Pancreas (tissue), 10 donors: ENCODE measurements around the gene BRIP1. TPM values are rescaled to one million over a fixed set of nuclear protein-coding genes. Genes with fewer than 3 reads are reported as not detected.

ENCODE experiments used
- ATAC-seq, 4 donors: fragments of 200-7000 bp; cut with Tn5 transposase; one replicate each; pipeline versions ENCODE4 v1.8.0 to v1.9.1; 2020; ENCODE audit warnings: mild to moderate bottlenecking in 4 of 4, moderate library complexity in 4 of 4
- DNase-seq, 6 donors: peaks; one replicate each; pipeline ENCODE4 v3.0.0-alpha.2; 2020
- FAIRE-seq: peaks from 2 replicates; lab custom pipeline; 2012; peaks lifted over from hg19 to GRCh38; lab: Jason Lieb, UNC
- H3K27ac ChIP-seq, 4 donors: fragments of 200-600 bp; sonication (generic); 1 replicate in 3 of 4; 2 replicates in 1 of 4; pipeline versions ENCODE4 v1.5.0 to v1.8.0; 2020
- H3K27me3 ChIP-seq, 4 donors: fragments of 200-600 bp; one replicate each; pipeline ENCODE4 v1.8.0; 2021
- H3K36me3 ChIP-seq, 3 donors: fragments of 200-600 bp; sonication (generic) in 1 of 3; one replicate each; pipeline versions ENCODE4 v1.5.0 to v1.8.0; 2020 to 2021
- H3K4me1 ChIP-seq, 3 donors: fragments of 200-600 bp; one replicate each; pipeline ENCODE4 v1.8.0; 2021
- H3K4me3 ChIP-seq, 4 donors: fragments of 200-600 bp; sonication (generic) in 2 of 4; one replicate each; pipeline versions ENCODE4 v1.5.0 to v1.8.0; 2020 to 2021
- H3K9me3 ChIP-seq, 4 donors: fragments of 200-600 bp; one replicate each; pipeline ENCODE4 v1.8.0; 2021
- CTCF ChIP-seq, 4 donors: fragments of 200-600 bp; sonication (generic) in 3 of 4; IDR thresholded peaks; one replicate each; pipeline versions ENCODE4 v1.5.0 to v1.8.0; 2021; ENCODE audit warnings: antibody characterized with exemption in 4 of 4
- WGBS, 2 donors: extraction: QIAGEN DNeasy Blood & Tissue Kit; methylation state at CpG; one replicate each; pipeline ENCODE4 v1.1.7; 2013; 5-methylcytosine and 5-hydroxymethylcytosine counted together
- intact Hi-C, 3 donors: fragments of 100-400 bp; cut with DNase I; formaldehyde crosslinking; loops; one replicate each; pipeline versions ENCODE4 v1.11.1 to v1.14.2; 2022
- polyA plus RNA-seq, 2 donors: library from polyadenylated mRNA; stranded (reverse); fragments of 200-250 nt; gene quantifications; one replicate each; pipeline ENCODE4 v1.2.3, GENCODE V29; 2013
- total RNA-seq, 6 donors: library from RNA; stranded (reverse); fragmentation: NEBNext Ultra II Directional in 4 of 6; extraction: Animal tissue kit (Norgen Biotek cat#: 25700) in 4 of 6; gene quantifications; one replicate each; pipeline versions ENCODE4 v1.2.1 to v1.2.4, GENCODE V29; 2021 to 2023
- donor health status: healthy with polysubstance abuse.
- donor health status: DM: no; HTN: no; CAD: no; lungs with moderate emphysema.
- donor health status: DM: no; HTN: no; CAD: no.
- donor health status: control.
- donor health status: control.
- donor health status: Bipolar disorder and iron deficiency.
- donor health status: DM: yes; HTN: yes; CAD: no.
- donor health status: DM: no; HTN: no; CAD: no.
- donor health status: DM: no; HTN: no; CAD: no.
- donor health status: DM: yes; HTN: yes; CAD: no.

The BRIP1 gene
- total and polyA plus RNA-seq, 8 donors, result 0.09 to 0.59 (median 0.29) TPM

GRCh38 chr17:61884864-61885263 lies 21.5 kb upstream of the BRIP1 start:
- FAIRE-seq (no peak), DNase-seq (no peak), ATAC-seq (no peak)
- no peak overlapping the region for H3K27ac ChIP-seq
- peaks cover 0 to 25% (median 0%) of the 10 kb centered on the region in 3 donors for H3K36me3 ChIP-seq
- H3K9me3 ChIP-seq, result no peaks in the 10 kb centered on the region
- 88 to 92% methylated on average over 3 of the region's 3 CpGs for WGBS, 2 donors
- no peak overlapping the region for H3K4me3 ChIP-seq
- intact Hi-C loops, result no loop called here
- no peaks in the 10 kb centered on the region for H3K27me3 ChIP-seq
- H3K4me1 ChIP-seq, result no peaks in the 10 kb centered on the region
- no peak for TF ChIP-seq CTCF (IDR thresholded peaks at IDR 0.05)

DNA sequence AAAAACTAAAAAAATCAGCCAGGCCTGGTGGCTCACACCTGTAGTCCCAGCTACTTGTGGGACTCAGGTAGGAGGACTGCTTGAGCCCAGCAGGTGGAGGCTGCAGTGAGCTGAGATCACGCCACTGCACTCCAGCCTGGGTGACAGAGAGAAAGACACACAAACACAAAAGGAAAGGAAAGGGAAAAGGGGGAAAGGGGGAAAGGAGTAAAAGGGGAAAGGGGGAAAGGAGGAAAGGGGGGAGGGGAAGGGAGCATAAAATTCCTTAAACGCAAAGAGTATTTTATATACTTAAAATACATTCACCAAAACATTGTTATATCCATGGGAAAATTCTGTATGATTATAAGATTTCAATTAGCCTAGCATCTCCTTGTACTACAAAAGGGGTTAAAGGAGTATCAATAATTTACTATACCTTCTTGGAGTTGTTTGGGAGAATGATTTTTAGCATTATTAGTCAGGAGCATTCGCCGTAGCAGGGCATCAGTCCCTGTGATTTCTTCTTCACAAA lies 17.3 kb upstream of the BRIP1 start:
- ATAC-seq (no peak), FAIRE-seq (no peak), DNase-seq (no peak)
- H3K36me3 ChIP-seq, result peaks cover 0 to 25% (median 0%) of the 10 kb centered on the region in 3 donors
- no peaks in the 10 kb centered on the region for H3K9me3 ChIP-seq
- no peak overlapping the region for H3K4me3 ChIP-seq
- 96 to 99% methylated on average over 4 of the region's 4 CpGs for WGBS, 2 donors
- no peak overlapping the region for H3K27ac ChIP-seq
- H3K27me3 ChIP-seq, result no peaks in the 10 kb centered on the region
- no peaks in the 10 kb centered on the region for H3K4me1 ChIP-seq
- intact Hi-C loops, result no loop called here
- TF ChIP-seq CTCF (IDR thresholded peaks at IDR 0.05), result no peak

GRCh38 chr17:61878984-61879612 lies 15.8 kb upstream of the BRIP1 start:
- no peak for FAIRE-seq
- no peak for DNase-seq
- TF ChIP-seq CTCF (IDR thresholded peaks at IDR 0.05), result no peak
- ATAC-seq, result no peak
- intact Hi-C loops, result loop anchor here in 1 of 3 donors (10.0 kb wide), 1 partner anchor 56 kb away; no protein-coding TSS in a partner anchor
- Histone ChIP-seq H3K27ac (no peak overlapping the region), H3K9me3 (no peaks in the 10 kb centered on the region), H3K4me3 (no peak overlapping the region), H3K4me1 (no peaks in the 10 kb centered on the region), H3K27me3 (no peaks in the 10 kb centered on the region), H3K36me3 (peaks cover 0 to 14% (median 0%) of the 10 kb centered on the region in 3 donors)
- 81 to 83% methylated on average over 3 of the region's 3 CpGs for WGBS, 2 donors

DNA sequence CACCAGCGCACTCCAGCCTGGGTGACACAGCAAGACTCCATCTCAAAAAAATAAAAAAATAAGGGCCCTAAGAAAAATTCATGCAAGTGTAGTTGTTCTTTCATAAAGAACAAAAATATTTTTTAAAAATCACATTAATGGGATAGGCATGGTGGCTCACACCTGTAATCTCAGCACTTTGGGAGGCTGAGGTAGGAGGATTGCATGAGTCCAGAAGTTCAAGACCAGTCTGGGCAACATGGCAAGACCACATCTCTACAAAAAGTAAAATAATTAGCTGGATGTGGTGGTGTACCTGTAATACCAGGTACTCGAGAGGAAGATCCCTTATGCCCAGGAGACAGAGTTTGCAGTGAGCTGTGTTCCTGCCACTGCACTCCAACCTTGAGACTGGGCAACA lies 15.2 kb upstream of the BRIP1 start:
- Histone ChIP-seq H3K27ac (no peak overlapping the region), H3K4me3 (no peak overlapping the region), H3K4me1 (no peaks in the 10 kb centered on the region), H3K27me3 (no peaks in the 10 kb centered on the region), H3K36me3 (peaks cover 0 to 10% (median 0%) of the 10 kb centered on the region in 3 donors), H3K9me3 (no peaks in the 10 kb centered on the region)
- TF ChIP-seq CTCF (IDR thresholded peaks at IDR 0.05), result no peak
- FAIRE-seq, result no peak
- no peak for ATAC-seq
- 73 to 78% methylated on average over 2 of the region's 2 CpGs for WGBS, 2 donors
- intact Hi-C loops, result loop anchor here in 1 of 3 donors (10.0 kb wide), 1 partner anchor 56 kb away; no protein-coding TSS in a partner anchor
- DNase-seq, result no peak

GRCh38 chr17:61877837-61878236 lies 14.5 kb upstream of the BRIP1 start:
- ATAC-seq (no peak), FAIRE-seq (no peak), DNase-seq (no peak)
- no peak for TF ChIP-seq CTCF (IDR thresholded peaks at IDR 0.05)
- Histone ChIP-seq H3K36me3 (peaks cover 0 to 4% (median 0%) of the 10 kb centered on the region in 3 donors), H3K27me3 (no peaks in the 10 kb centered on the region), H3K4me3 (no peak overlapping the region), H3K4me1 (no peaks in the 10 kb centered on the region), H3K27ac (no peak overlapping the region), H3K9me3 (no peaks in the 10 kb centered on the region)
- intact Hi-C loops, result loop anchor here in 1 of 3 donors (10.0 kb wide), 1 partner anchor 57 kb away; no protein-coding TSS in a partner anchor
- WGBS, 2 donors, result 93 to 96% methylated on average over 2 of the region's 2 CpGs
